PFSK-1 (cell line): ENCODE measurements around the gene LAGE3.

Experiments used
- POLR2AphosphoS5 ChIP-seq: IDR thresholded peaks from 2 replicates; pipeline ENCODE4 v1.6.1; 2012; ENCODE audit warnings: low read depth, mild to moderate bottlenecking, control low read depth, low read length, moderate library complexity
- SIN3A ChIP-seq: IDR thresholded peaks from 2 replicates; pipeline ENCODE4 v1.6.1; 2012; ENCODE audit warnings: mild to moderate bottlenecking, low read length, moderate library complexity, borderline replicate concordance; ENCODE audit not compliant: insufficient read depth

DNA sequence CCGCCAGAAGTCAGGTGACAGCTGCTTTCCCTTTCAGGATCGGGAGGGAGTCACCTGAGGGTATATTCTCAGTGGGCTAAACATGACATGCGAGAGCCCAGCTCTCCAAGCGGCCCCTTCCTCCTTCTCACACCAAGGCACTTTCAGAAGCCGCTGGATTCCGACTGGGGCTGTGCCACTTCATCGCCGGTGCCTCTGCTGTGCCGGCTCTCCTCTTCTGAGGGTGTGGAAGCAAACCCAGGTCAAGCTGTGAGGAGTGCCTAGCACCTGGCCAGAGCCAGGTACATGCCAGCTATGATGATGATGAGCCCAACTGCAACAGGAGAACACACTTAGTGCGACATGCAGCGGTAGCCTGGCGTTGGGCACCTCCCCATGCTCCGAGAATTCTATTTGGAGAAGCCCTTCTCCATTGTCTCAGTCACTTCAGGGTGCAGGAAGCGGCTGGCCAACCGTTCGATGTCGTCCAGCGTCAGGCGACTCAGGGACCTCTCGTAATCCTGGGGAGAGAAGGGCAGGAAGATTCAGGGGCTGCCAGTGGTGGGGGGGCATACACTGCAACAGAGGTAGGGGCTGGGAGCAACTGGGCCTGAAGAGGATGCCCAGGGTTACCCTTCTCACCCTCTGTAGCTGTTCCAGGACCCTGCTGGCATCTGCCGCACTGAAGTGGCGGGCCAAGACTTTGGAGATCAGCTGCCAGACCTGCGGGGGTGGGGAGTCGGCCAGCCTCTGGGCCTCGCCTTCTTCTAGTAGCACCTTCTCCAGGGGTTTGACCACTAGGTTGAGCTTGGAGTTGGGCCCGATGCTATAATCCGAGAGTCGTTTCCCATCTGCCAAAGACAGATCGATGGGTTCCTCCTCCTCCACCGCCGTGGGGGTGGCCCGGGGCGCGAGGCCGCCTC, 6.3 kb upstream of the LAGE3 start:
- TF ChIP-seq POLR2AphosphoS5 = no peak
- TF ChIP-seq SIN3A = no peak
